HEK293T (cell line): ENCODE data around the gene PAPPA.

Source experiments
- ARNT ChIP-seq: fragments of 450-650 bp; IDR thresholded peaks from 2 replicates; pipeline ENCODE4 v1.6.1; 2017; ENCODE audit warnings: mild to moderate bottlenecking
- BHLHE40 ChIP-seq: fragments of 450-650 bp; IDR thresholded peaks from 2 replicates; pipeline ENCODE4 v1.6.1; 2016; ENCODE audit warnings: mild to moderate bottlenecking, moderate library complexity, borderline replicate concordance
- CTBP1 ChIP-seq: fragments of 450-650 bp; IDR thresholded peaks from 2 replicates; pipeline ENCODE4 v1.6.1; 2016; ENCODE audit warnings: borderline replicate concordance
- ELF4 ChIP-seq: fragments of 450-650 bp; IDR thresholded peaks from 2 replicates; pipeline ENCODE4 v1.6.1; 2017; ENCODE audit warnings: antibody characterized with exemption
- FOXA1 ChIP-seq: fragments of 450-650 bp; IDR thresholded peaks from 2 replicates; pipeline ENCODE4 v1.6.1; 2016; ENCODE audit warnings: mild to moderate bottlenecking
- FOXK2 ChIP-seq: fragments of 450-650 bp; IDR thresholded peaks from 2 replicates; pipeline ENCODE4 v1.6.1; 2016; ENCODE audit warnings: mild to moderate bottlenecking
- FOXM1 ChIP-seq: fragments of 450-650 bp; IDR thresholded peaks from 2 replicates; pipeline ENCODE4 v1.6.1; 2017; ENCODE audit warnings: mild to moderate bottlenecking, borderline replicate concordance
- HDGF ChIP-seq: fragments of 450-650 bp; IDR thresholded peaks from 2 replicates; pipeline ENCODE4 v1.6.1; 2017; ENCODE audit warnings: antibody characterized with exemption, borderline replicate concordance
- L3MBTL2 ChIP-seq: fragments of 450-650 bp; conservative IDR thresholded peaks from 2 replicates; pipeline ENCODE4 v1.6.1; 2016; ENCODE audit warnings: mild to moderate bottlenecking
- LEF1 ChIP-seq: fragments of 450-650 bp; IDR thresholded peaks from 2 replicates; pipeline ENCODE4 v1.6.1; 2017; ENCODE audit warnings: mild to moderate bottlenecking, borderline replicate concordance
- NFRKB ChIP-seq: fragments of 450-650 bp; IDR thresholded peaks from 2 replicates; pipeline ENCODE4 v1.6.1; 2016; ENCODE audit warnings: mild to moderate bottlenecking, moderate library complexity
- SP1 ChIP-seq: fragments of 450-650 bp; IDR thresholded peaks from 2 replicates; pipeline ENCODE4 v1.6.1; 2017
- SUZ12 ChIP-seq: fragments of 450-650 bp; IDR thresholded peaks from 2 replicates; pipeline ENCODE4 v1.6.1; 2016; ENCODE audit warnings: mild to moderate bottlenecking
- TARDBP ChIP-seq: fragments of 450-650 bp; IDR thresholded peaks from 2 replicates; pipeline ENCODE4 v1.6.1; 2016

GRCh38 chr9:116213693-116214047 lies 60.1 kb downstream of the PAPPA start:
- TF ChIP-seq TARDBP (no peak), SP1 (no peak), HDGF (no peak), CTBP1 (no peak), ARNT (no peak), FOXA1 (no peak), BHLHE40 (no peak), NFRKB (no peak), FOXK2 (no peak), SUZ12 (no peak), LEF1 (no peak), ELF4 (no peak), FOXM1 (no peak), L3MBTL2 (no peak)
